Trophoblast cell (in vitro differentiated cells and primary cell): ENCODE results near the gene CDSN. TPM values are rescaled to one million over a fixed set of nuclear protein-coding genes. Genes with fewer than 3 reads are reported as not detected.

Experiments
- DNase-seq, 2 donors: peaks; one replicate each; pipeline ENCODE4 v3.0.0-alpha.2; 2016
- H2AFZ ChIP-seq: 2 replicates; pipeline ENCODE4 v1.6.1; 2013; ENCODE audit warnings: low read length, moderate library complexity, mild to moderate bottlenecking; ENCODE audit not compliant: insufficient read depth, poor library complexity
- H2AK5ac ChIP-seq: 2 replicates; pipeline ENCODE4 v1.6.1; 2013; ENCODE audit warnings: mild to moderate bottlenecking, low read length
- H2BK120ac ChIP-seq: 2 replicates; pipeline ENCODE4 v1.6.1; 2013; ENCODE audit warnings: low read length, mild to moderate bottlenecking, moderate library complexity; ENCODE audit not compliant: insufficient read depth, poor library complexity
- H2BK12ac ChIP-seq: 2 replicates; pipeline ENCODE4 v1.6.1; 2013; ENCODE audit warnings: mild to moderate bottlenecking, low read length, moderate library complexity
- H2BK5ac ChIP-seq: 2 replicates; pipeline ENCODE4 v1.6.1; 2013; ENCODE audit warnings: low read length, low read depth, moderate library complexity, mild to moderate bottlenecking; ENCODE audit not compliant: poor library complexity
- H3K14ac ChIP-seq: 2 replicates; pipeline ENCODE4 v1.6.1; 2013; ENCODE audit warnings: mild to moderate bottlenecking, low read length
- H3K18ac ChIP-seq: 2 replicates; pipeline ENCODE4 v1.6.1; 2013; ENCODE audit warnings: mild to moderate bottlenecking, low read length
- H3K23ac ChIP-seq: 2 replicates; pipeline ENCODE4 v1.6.1; 2013; ENCODE audit warnings: low read length
- H3K27ac ChIP-seq: 2 replicates; pipeline ENCODE4 v1.5.1; 2013; ENCODE audit warnings: low read depth, mild to moderate bottlenecking, inconsistent platforms, low read length, moderate library complexity
- H3K27me3 ChIP-seq: 2 replicates; pipeline ENCODE4 v1.6.1; 2013; ENCODE audit warnings: inconsistent platforms, mild to moderate bottlenecking, low read length, moderate library complexity; ENCODE audit not compliant: insufficient read depth
- H3K36me3 ChIP-seq, 2 experiments: 1 replicate in 1 of 2; 2 replicates in 1 of 2; pipeline ENCODE4 v1.6.1; 2013; ENCODE audit warnings: low read length in 2 of 2, mild to moderate bottlenecking in 2 of 2, moderate library complexity in 1 of 2; ENCODE audit not compliant: insufficient read depth in 2 of 2, control insufficient read depth in 1 of 2
- H3K4ac ChIP-seq: 2 replicates; pipeline ENCODE4 v1.6.1; 2013; ENCODE audit warnings: low read depth, mild to moderate bottlenecking, low read length, moderate library complexity
- H3K4me1 ChIP-seq, 2 experiments: 1 replicate in 1 of 2; 2 replicates in 1 of 2; pipeline ENCODE4 v1.6.1; 2013; ENCODE audit warnings: low read length in 2 of 2, mild to moderate bottlenecking in 2 of 2, moderate library complexity in 1 of 2; ENCODE audit not compliant: insufficient read depth in 2 of 2, control insufficient read depth in 1 of 2
- H3K4me2 ChIP-seq: 2 replicates; pipeline ENCODE4 v1.6.1; 2013; ENCODE audit warnings: inconsistent platforms, mild to moderate bottlenecking, low read length, moderate library complexity
- H3K4me3 ChIP-seq: 2 replicates; pipeline ENCODE4 v1.5.1; 2013; ENCODE audit warnings: mild to moderate bottlenecking, low read depth, low read length, inconsistent platforms
- H3K79me1 ChIP-seq: one replicate; pipeline ENCODE4 v1.6.1; 2013; ENCODE audit warnings: low read length
- H3K79me2 ChIP-seq: 2 replicates; pipeline ENCODE4 v1.6.1; 2013; ENCODE audit warnings: low read length, mild to moderate bottlenecking; ENCODE audit not compliant: control insufficient read depth, insufficient read depth, poor library complexity
- H3K9ac ChIP-seq: 2 replicates; pipeline ENCODE4 v1.6.1; 2013; ENCODE audit warnings: mild to moderate bottlenecking, low read length
- H3K9me3 ChIP-seq: 2 replicates; pipeline ENCODE4 v1.6.1; 2013; ENCODE audit warnings: low read depth, mild to moderate bottlenecking, control low read depth, inconsistent platforms, low read length; ENCODE audit not compliant: insufficient read depth
- H4K12ac ChIP-seq: 2 replicates; pipeline ENCODE4 v1.6.1; 2013; ENCODE audit warnings: low read depth, mild to moderate bottlenecking, low read length, moderate library complexity
- H4K8ac ChIP-seq: 2 replicates; pipeline ENCODE4 v1.6.1; 2013; ENCODE audit warnings: low read depth, mild to moderate bottlenecking, low read length, moderate library complexity
- H4K91ac ChIP-seq: one replicate; pipeline ENCODE4 v1.6.1; 2013; ENCODE audit warnings: low read depth, mild to moderate bottlenecking, low read length, moderate library complexity
- WGBS: extraction: QIAGEN DNeasy Blood & Tissue Kit; methylation state at CpG from one replicate; pipeline ENCODE4 v1.1.7; 2013; ENCODE audit warnings: missing lambda C conversion rate; ENCODE audit not compliant: insufficient read length, insufficient coverage; ENCODE audit errors: extremely low coverage; 5-methylcytosine and 5-hydroxymethylcytosine counted together
- polyA plus RNA-seq: library from polyadenylated mRNA; stranded (reverse); fragments of 200-250 nt; gene quantifications from 2 replicates; pipeline ENCODE4 v1.2.3, GENCODE V29; 2013

The CDSN gene, protein sequence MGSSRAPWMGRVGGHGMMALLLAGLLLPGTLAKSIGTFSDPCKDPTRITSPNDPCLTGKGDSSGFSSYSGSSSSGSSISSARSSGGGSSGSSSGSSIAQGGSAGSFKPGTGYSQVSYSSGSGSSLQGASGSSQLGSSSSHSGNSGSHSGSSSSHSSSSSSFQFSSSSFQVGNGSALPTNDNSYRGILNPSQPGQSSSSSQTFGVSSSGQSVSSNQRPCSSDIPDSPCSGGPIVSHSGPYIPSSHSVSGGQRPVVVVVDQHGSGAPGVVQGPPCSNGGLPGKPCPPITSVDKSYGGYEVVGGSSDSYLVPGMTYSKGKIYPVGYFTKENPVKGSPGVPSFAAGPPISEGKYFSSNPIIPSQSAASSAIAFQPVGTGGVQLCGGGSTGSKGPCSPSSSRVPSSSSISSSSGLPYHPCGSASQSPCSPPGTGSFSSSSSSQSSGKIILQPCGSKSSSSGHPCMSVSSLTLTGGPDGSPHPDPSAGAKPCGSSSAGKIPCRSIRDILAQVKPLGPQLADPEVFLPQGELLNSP
- 0.01 TPM in 1 of 2 replicates, not detected in the other for polyA plus RNA-seq

- Histone ChIP-seq H3K27ac (no peak within 1 kb of the TSS), H3K4me2 (no peak within 1 kb of the TSS), H3K18ac (no peak within 1 kb of the TSS), H3K4me3 (no peak within 1 kb of the TSS), H2AFZ (no peak within 1 kb of the TSS), H3K4me1 (peaks cover 0 to 2% of the 10 kb centered on the region in 2 experiments), H3K9ac (no peak within 1 kb of the TSS), H3K14ac (no peak within 1 kb of the TSS), H3K79me2 (no peaks in the 10 kb centered on the region), H4K91ac (no peak within 1 kb of the TSS), H4K12ac (no peak within 1 kb of the TSS), H3K36me3 (no peaks in the 10 kb centered on the region), H2BK120ac (no peak within 1 kb of the TSS), H3K27me3 (no peaks in the 10 kb centered on the region), H3K9me3 (peaks cover 1% of the 10 kb centered on the region), H4K8ac (no peak within 1 kb of the TSS), H3K79me1 (no peaks in the 10 kb centered on the region), H2BK12ac (no peak within 1 kb of the TSS), H3K23ac (no peak within 1 kb of the TSS), H2BK5ac (no peak within 1 kb of the TSS), H3K4ac (no peak within 1 kb of the TSS), H2AK5ac (no peak within 1 kb of the TSS)
- DNase-seq, result no peak
- no CpG with 5 or more reads among the region's 26 CpGs for WGBS
Observed at GRCh38 chr6:31120151-31120915, at the start of gene CDSN. TSS of gene CDSN (minus strand) at chr6:31120446. CDS start at chr6:31120419, 27 bp downstream.

- DNase-seq, result peak; percentile 78 to 98
- Histone ChIP-seq H3K4me2 (no peak overlapping the region), H3K14ac (no peak overlapping the region), H3K9ac (no peak overlapping the region), H3K18ac (no peak overlapping the region), H2BK5ac (no peak overlapping the region), H4K8ac (no peak overlapping the region), H3K9me3 (peaks cover 3% of the 10 kb centered on the region), H4K91ac (no peak overlapping the region), H2BK12ac (no peak overlapping the region), H3K27me3 (peaks cover 11% of the 10 kb centered on the region), H3K23ac (no peak overlapping the region), H3K79me2 (no peaks in the 10 kb centered on the region), H3K4ac (no peak overlapping the region), H3K4me3 (no peak overlapping the region), H3K27ac (no peak overlapping the region), H2BK120ac (no peak overlapping the region), H2AK5ac (no peak overlapping the region), H3K36me3 (no peaks in the 10 kb centered on the region), H3K4me1 (peaks cover 8 to 11% of the 10 kb centered on the region in 2 experiments), H2AFZ (no peak overlapping the region), H4K12ac (no peak overlapping the region), H3K79me1 (no peaks in the 10 kb centered on the region)
- no CpG with 5 or more reads among the region's 10 CpGs for WGBS
Observed at GRCh38 chr6:31169123-31169857, 49.0 kb upstream of the CDSN start.

GRCh38 chr6:31168606-31169005, 48.4 kb upstream of the CDSN start:
- peak; percentile 77 to 87 for DNase-seq
- no peak overlapping the region for H2BK12ac ChIP-seq
- no peak overlapping the region for H3K14ac ChIP-seq
- H3K36me3 ChIP-seq, result peaks cover 0 to 5% of the 10 kb centered on the region in 2 experiments
- WGBS, result no CpG with 5 or more reads among the region's 3 CpGs
- no peak overlapping the region for H3K4ac ChIP-seq
- no peak overlapping the region for H3K23ac ChIP-seq
- peaks cover 11% of the 10 kb centered on the region for H3K27me3 ChIP-seq
- no peak overlapping the region for H4K12ac ChIP-seq
- no peak overlapping the region for H2AK5ac ChIP-seq
- H3K79me1 ChIP-seq, result no peaks in the 10 kb centered on the region
- no peak overlapping the region for H3K9ac ChIP-seq
- H2BK5ac ChIP-seq, result no peak overlapping the region
- no peak overlapping the region for H3K27ac ChIP-seq
- no peak overlapping the region for H4K8ac ChIP-seq
- no peak overlapping the region for H3K4me3 ChIP-seq
- H3K9me3 ChIP-seq, result peaks cover 3% of the 10 kb centered on the region
- H2AFZ ChIP-seq, result no peak overlapping the region
- H3K18ac ChIP-seq, result no peak overlapping the region
- H2BK120ac ChIP-seq, result no peak overlapping the region
- H3K4me1 ChIP-seq, result peaks cover 8 to 11% of the 10 kb centered on the region in 2 experiments
- H3K4me2 ChIP-seq, result no peak overlapping the region
- H3K79me2 ChIP-seq, result no peaks in the 10 kb centered on the region
- H4K91ac ChIP-seq, result no peak overlapping the region

DNA sequence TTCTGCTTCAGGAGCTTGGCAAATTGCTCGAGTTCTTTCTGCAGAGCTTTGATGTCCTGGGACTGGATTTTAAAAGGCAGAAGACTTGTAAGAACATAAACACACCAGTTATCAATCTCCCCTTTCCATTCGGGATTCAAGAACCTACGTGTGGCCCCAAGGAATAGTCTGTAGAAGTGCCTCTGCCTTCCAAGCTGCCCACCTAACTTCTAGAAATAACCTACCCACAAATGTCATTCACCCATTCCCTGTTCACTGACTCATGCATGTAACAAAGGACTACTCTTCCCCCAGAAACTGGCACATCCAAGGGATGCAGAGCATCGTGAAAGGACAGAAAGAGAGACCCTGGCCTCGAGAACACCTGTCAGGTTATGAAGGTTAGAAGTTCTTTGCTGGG, 45.7 kb upstream of the CDSN start:
- H2BK5ac ChIP-seq, result no peak overlapping the region
- H3K4me1 ChIP-seq, result peaks cover 8% of the 10 kb centered on the region in 2 experiments
- H3K27ac ChIP-seq, result no peak overlapping the region
- H3K36me3 ChIP-seq, result peaks cover 11% of the 10 kb centered on the region in 2 experiments
- no peak overlapping the region for H3K14ac ChIP-seq
- no peak overlapping the region for H2BK12ac ChIP-seq
- H3K23ac ChIP-seq, result no peak overlapping the region
- no peak overlapping the region for H3K4me2 ChIP-seq
- no peak overlapping the region for H3K4ac ChIP-seq
- no peaks in the 10 kb centered on the region for H3K79me1 ChIP-seq
- no peaks in the 10 kb centered on the region for H3K79me2 ChIP-seq
- peaks cover 3% of the 10 kb centered on the region for H3K9me3 ChIP-seq
- no CpG with 5 or more reads among the region's 5 CpGs for WGBS
- H2AFZ ChIP-seq, result no peak overlapping the region
- no peak overlapping the region for H3K9ac ChIP-seq
- peaks cover 7% of the 10 kb centered on the region for H3K27me3 ChIP-seq
- H4K91ac ChIP-seq, result no peak overlapping the region
- H3K18ac ChIP-seq, result no peak overlapping the region
- DNase-seq, result no peak
- no peak overlapping the region for H2BK120ac ChIP-seq
- no peak overlapping the region for H4K12ac ChIP-seq
- no peak overlapping the region for H3K4me3 ChIP-seq
- no peak overlapping the region for H4K8ac ChIP-seq
- no peak overlapping the region for H2AK5ac ChIP-seq
